Testis (tissue), 2 donors: ENCODE data around the gene PF4V1.

Source experiments
- CTCF ChIP-seq, 3 experiments: fragments of 450-650 bp in 2 of 3; fragments of 200-600 bp in 1 of 3; sonication (generic) in 1 of 3; IDR thresholded peaks; one replicate each; pipeline ENCODE4 v1.5.1; 2016 to 2019; ENCODE audit warnings: antibody characterized with exemption in 3 of 3, mild to moderate bottlenecking in 2 of 3, moderate library complexity in 1 of 3
- POLR2A ChIP-seq: fragments of 450-650 bp; IDR thresholded peaks from one replicate; pipeline ENCODE4 v1.6.1; 2017; ENCODE audit warnings: antibody characterized with exemption, mild to moderate bottlenecking, moderate library complexity

DNA sequence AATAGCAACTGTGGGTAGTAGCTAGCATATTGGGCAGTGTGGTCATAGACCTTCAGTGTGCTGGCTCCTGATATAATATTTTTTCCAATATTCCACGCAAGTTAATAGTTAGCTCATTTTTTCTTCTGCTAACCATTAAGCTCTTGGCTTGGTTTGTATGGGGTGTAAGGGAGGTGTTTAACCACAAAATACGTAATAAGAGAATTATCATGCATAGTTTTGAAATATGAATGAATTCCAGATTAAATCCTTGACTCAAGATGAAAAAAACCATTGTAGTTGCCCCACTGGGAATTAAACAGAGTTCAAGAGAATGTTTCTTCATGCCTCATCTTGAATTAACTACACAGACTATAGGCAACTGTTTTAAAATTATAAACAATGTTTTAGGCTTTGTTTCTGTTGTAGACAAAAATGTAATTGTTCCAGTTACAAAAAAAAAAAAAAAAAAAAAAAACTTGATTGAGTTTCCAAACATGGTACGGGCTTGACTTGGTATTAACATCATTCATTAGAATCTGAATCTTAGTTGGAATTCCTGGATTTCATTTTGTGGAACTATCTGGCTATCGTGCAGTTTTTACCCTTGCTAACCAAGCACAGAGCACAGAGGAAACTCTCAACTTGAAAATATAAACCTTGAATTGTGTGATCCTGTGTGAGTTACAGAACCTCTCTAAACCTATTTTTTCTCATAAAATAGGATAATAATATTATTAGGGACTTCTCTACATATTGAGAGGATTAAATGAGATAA is 44.5 kb downstream of the PF4V1 start:
- TF ChIP-seq CTCF (IDR thresholded peaks at IDR 0.05) (no peak), POLR2A (no peak)
